HL-60 (cell line): Measurements from ENCODE around the gene LARP7.
"Not testable (repeated sequence)": the region's sequence is repeated elsewhere in the genome, so short reads cannot be mapped to it uniquely, and the experiment has no call there.

Source experiments
- DNase-seq, 2 experiments: peaks; one replicate each; pipeline ENCODE4 v3.0.0-alpha.2; 2010 to 2020; ENCODE audit warnings: low read depth in 1 of 2, low spot score in 1 of 2
- H3K27ac ChIP-seq: fragments of 250-450 bp; sonication (Bioruptor Pico); replicated peaks from 2 replicates; pipeline ENCODE4 v1.5.1; 2020; ENCODE audit warnings: mild to moderate bottlenecking, moderate library complexity
- H3K27me3 ChIP-seq: fragments of 250-450 bp; sonication (Bioruptor Pico); 2 replicates; pipeline ENCODE4 v1.5.1; 2021; ENCODE audit warnings: mild to moderate bottlenecking, moderate library complexity; ENCODE audit not compliant: insufficient read depth, poor library complexity, severe bottlenecking
- H3K4me3 ChIP-seq: replicated peaks from 2 replicates; pipeline ENCODE4 v1.5.1; 2011; ENCODE audit warnings: mild to moderate bottlenecking, control low read depth, low read length; ENCODE audit not compliant: insufficient read depth
- CTCF ChIP-seq: IDR thresholded peaks from one replicate; pipeline ENCODE4 v1.5.1; 2011; ENCODE audit warnings: low read length, control low read depth, inconsistent platforms; ENCODE audit not compliant: insufficient read depth
- GABPA ChIP-seq: IDR thresholded peaks from 2 replicates; pipeline ENCODE4 v1.6.1; 2012; ENCODE audit warnings: low read depth
- POLR2AphosphoS5 ChIP-seq: IDR thresholded peaks from 2 replicates; pipeline ENCODE4 v1.6.1; 2012; ENCODE audit warnings: low read depth
- REST ChIP-seq: IDR thresholded peaks from 2 replicates; pipeline ENCODE4 v1.6.1; 2012; ENCODE audit warnings: low read depth; ENCODE audit not compliant: insufficient replicate concordance
- SPI1 ChIP-seq: IDR thresholded peaks from 2 replicates; pipeline ENCODE4 v1.6.1; 2012; ENCODE audit warnings: low read depth, mild to moderate bottlenecking, borderline replicate concordance

The LARP7 gene

GRCh38 chr4:112702892-112703291 is 65.9 kb downstream of the LARP7 start:
- no peak overlapping the region for H3K27ac ChIP-seq
- DNase-seq: no peak

GRCh38 chr4:112704322-112704721 is 67.4 kb downstream of the LARP7 start:
- H3K27me3 ChIP-seq: peaks cover 42% of the 10 kb centered on the region
- H3K4me3 ChIP-seq: no peak overlapping the region
- no peak for DNase-seq
- TF ChIP-seq REST (no peak), GABPA (no peak), POLR2AphosphoS5 (no peak), SPI1 (no peak), CTCF (no peak)
- no peak overlapping the region for H3K27ac ChIP-seq

More at GRCh38 chr4:112702892-112703291, 65.9 kb downstream of the LARP7 start:
- TF ChIP-seq SPI1: no peak
- no peak for TF ChIP-seq REST
- Histone ChIP-seq H3K4me3 (no peak overlapping the region), H3K27me3 (peaks cover 38% of the 10 kb centered on the region)

GRCh38 chr4:112704991-112705845 is 68.3 kb downstream of the LARP7 start:
- TF ChIP-seq GABPA (no peak), REST (peak; percentile 35)
- peaks cover 42% of the 10 kb centered on the region for H3K27me3 ChIP-seq
- peak overlapping the region; percentile 35 for H3K4me3 ChIP-seq
- no peak overlapping the region for H3K27ac ChIP-seq
- peak in 1 of 2 experiments; percentile 2 for DNase-seq

- Histone ChIP-seq H3K27me3 (peaks cover 42% of the 10 kb centered on the region), H3K4me3 (peak overlapping the region; percentile 57)
- peak in 1 of 2 experiments; percentile 14 for DNase-seq
- not testable (repeated sequence) for H3K27ac ChIP-seq
These were observed 69.2 kb downstream of the LARP7 start for GRCh38 chr4:112705891-112706839.
